BJ (cell line): ENCODE data around the gene GPR83. TPM values are rescaled to one million over a fixed set of nuclear protein-coding genes. Genes with fewer than 3 reads are reported as not detected.

Experiments used
- CTCF ChIA-PET: fragments of 350-600 bp; formaldehyde crosslinking; extraction: SDS; loops from one replicate; lab custom pipeline; 2021; ENCODE audit warnings: antibody characterized with exemption, inconsistent platforms; lab: Yijun Ruan, JAX
- POLR2A ChIA-PET: fragments of 300-600 bp; sonication (Branson Sonifier 250); formaldehyde crosslinking; extraction: SDS; loops from one replicate; lab custom pipeline; 2021; ENCODE audit warnings: antibody characterized with exemption; lab: Charles Lee
- DNase-seq: peaks from one replicate; pipeline ENCODE4 v3.0.0-alpha.2; 2011; ENCODE audit warnings: low read depth
- H3K27me3 ChIP-seq: 2 replicates; pipeline ENCODE4 v1.6.0; 2011; ENCODE audit warnings: low read length; ENCODE audit not compliant: control insufficient read depth, insufficient read depth
- H3K36me3 ChIP-seq: 2 replicates; pipeline ENCODE4 v1.5.1; 2011; ENCODE audit warnings: low read length; ENCODE audit not compliant: control insufficient read depth, insufficient read depth
- H3K4me3 ChIP-seq: 2 replicates; pipeline ENCODE4 v1.5.1; 2011; ENCODE audit warnings: low read depth, mild to moderate bottlenecking, control low read depth, low read length
- CTCF ChIP-seq: IDR thresholded peaks from 2 replicates; pipeline ENCODE4 v1.5.1; 2011; ENCODE audit warnings: low read depth, mild to moderate bottlenecking, control low read depth, inconsistent platforms, low read length, moderate library complexity; ENCODE audit not compliant: insufficient read depth
- polyA plus RNA-seq: library from polyadenylated mRNA; depleted of rRNA; stranded (reverse); fragments of >200 nt; gene quantifications from 2 replicates; pipeline ENCODE4 v1.2.3, GENCODE V29; 2011

Gene GPR83
- polyA plus RNA-seq, 1 experiment = 0.04 TPM

- Histone ChIP-seq H3K36me3 (no peaks in the 10 kb centered on the region), H3K4me3 (no peak overlapping the region), H3K27me3 (no peaks in the 10 kb centered on the region)
- POLR2A ChIA-PET = no interaction called here
- CTCF ChIA-PET = interaction anchor here (0.7 to 7.3 kb wide), 11 partner anchors 11 to 522 kb away, joined by 3 to 49 read pairs (median 4); no protein-coding TSS in a partner anchor
- TF ChIP-seq CTCF = no peak
- DNase-seq = no peak
Measured at GRCh38 chr11:94418123-94418765, 17.0 kb upstream of the GPR83 start.

- DNase-seq = no peak
- Histone ChIP-seq H3K36me3 (no peaks in the 10 kb centered on the region), H3K27me3 (no peaks in the 10 kb centered on the region), H3K4me3 (no peak overlapping the region)
- ChIA-PET CTCF (interaction anchor here (0.6 to 7.3 kb wide), 14 partner anchors 11 to 522 kb away, joined by 3 to 49 read pairs (median 5); no protein-coding TSS in a partner anchor), POLR2A (interaction anchor here (0.6 kb wide), 2 partner anchors 86 to 90 kb away, joined by 4 to 5 read pairs; no protein-coding TSS in a partner anchor)
- TF ChIP-seq CTCF = peak; percentile 65
Measured at GRCh38 chr11:94417386-94417987, 16.3 kb upstream of the GPR83 start.

- CTCF ChIA-PET = interaction anchor here (2.4 kb wide), 1 partner anchor 12 kb away, joined by 14 read pairs; no protein-coding TSS in a partner anchor
- Histone ChIP-seq H3K27me3 (peaks cover 8% of the 10 kb centered on the region), H3K4me3 (no peak overlapping the region), H3K36me3 (no peaks in the 10 kb centered on the region)
- POLR2A ChIA-PET = no interaction called here
- DNase-seq = no peak
- TF ChIP-seq CTCF = no peak
Measured at GRCh38 chr11:94405062-94405833, 4.0 kb upstream of the GPR83 start.

- DNase-seq = no peak
- no peak for TF ChIP-seq CTCF
- Histone ChIP-seq H3K27me3 (peaks cover 10% of the 10 kb centered on the region), H3K4me3 (no peak overlapping the region), H3K36me3 (no peaks in the 10 kb centered on the region)
- ChIA-PET POLR2A (no interaction called here), CTCF (no interaction called here)
Measured at GRCh38 chr11:94402355-94402754, 1.1 kb upstream of the GPR83 start.

GRCh38 chr11:94401773-94402265 is 600 bp upstream of the GPR83 start:
- CTCF ChIA-PET = no interaction called here
- Histone ChIP-seq H3K4me3 (peak overlapping the region; percentile 34), H3K36me3 (no peaks in the 10 kb centered on the region), H3K27me3 (peaks cover 10% of the 10 kb centered on the region)
- POLR2A ChIA-PET = no interaction called here
- TF ChIP-seq CTCF = no peak
- DNase-seq = no peak
